Activated naive CD4-positive, alpha-beta T cell treated with anti-CD3 and anti-CD28 coated beads, Interleukin-2, amount 50 U/mL, for 24 hours (primary cell): ENCODE data around the gene ADPGK.
"Not testable (repeated sequence)": the region's sequence is repeated elsewhere in the genome, so short reads cannot be mapped to it uniquely, and the experiment has no call there.

ENCODE experiments used
- H3K27ac Mint-ChIP-seq: one replicate; pipeline ENCODE4 v1.8.0; 2021; ENCODE audit warnings: mild to moderate bottlenecking, mixed read lengths
- H3K27me3 Mint-ChIP-seq: one replicate; pipeline ENCODE4 v1.8.0; 2021; ENCODE audit warnings: mixed read lengths
- H3K36me3 Mint-ChIP-seq: one replicate; pipeline ENCODE4 v1.8.0; 2021; ENCODE audit warnings: mixed read lengths
- H3K4me1 Mint-ChIP-seq: one replicate; pipeline ENCODE4 v1.8.0; 2021; ENCODE audit warnings: mixed read lengths
- H3K4me3 Mint-ChIP-seq: one replicate; pipeline ENCODE4 v1.8.0; 2021; ENCODE audit warnings: mild to moderate bottlenecking, mixed read lengths
- H3K9me3 Mint-ChIP-seq: one replicate; pipeline ENCODE4 v1.8.0; 2021; ENCODE audit warnings: mixed read lengths

Gene ADPGK

GRCh38 chr15:72783640-72784455 is at the start of gene ADPGK:
ADPGK (minus strand) TSS chr15:72783758; CDS start chr15:72783691, 67 bp downstream.
- peak within 1 kb of the TSS; percentile 96 for H3K4me3 Mint-ChIP-seq
- peak within 1 kb of the TSS; percentile 99 for H3K27ac Mint-ChIP-seq
- H3K9me3 Mint-ChIP-seq: no peaks in the 10 kb centered on the region
- peaks cover 48% of the 10 kb centered on the region for H3K4me1 Mint-ChIP-seq
- H3K36me3 Mint-ChIP-seq: peaks cover 15% of the 10 kb centered on the region
- H3K27me3 Mint-ChIP-seq: no peaks in the 10 kb centered on the region

DNA sequence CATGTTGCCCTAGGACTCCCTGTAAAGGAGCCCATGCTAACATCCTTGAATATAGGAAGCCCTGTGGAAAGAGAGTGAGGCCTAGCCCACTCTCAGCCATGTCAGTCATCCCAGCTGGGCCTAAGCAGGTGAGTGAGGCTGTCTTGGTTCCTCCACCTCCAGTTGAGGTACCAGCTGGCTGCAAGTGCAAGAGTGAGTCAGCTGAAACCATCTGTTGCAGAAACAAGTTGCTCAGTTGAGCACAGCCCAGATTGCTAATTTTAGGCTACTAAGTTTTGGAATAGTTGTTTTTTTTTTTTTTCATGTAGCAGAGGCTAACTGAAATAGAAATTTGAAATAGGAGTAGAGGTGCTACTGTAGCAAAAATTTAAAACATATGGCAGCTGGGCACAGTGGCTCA is 43.7 kb upstream of the ADPGK start:
- Mint-ChIP-seq H3K27ac (no peak overlapping the region), H3K27me3 (peaks cover 8% of the 10 kb centered on the region), H3K9me3 (no peaks in the 10 kb centered on the region), H3K4me1 (no peaks in the 10 kb centered on the region), H3K36me3 (no peaks in the 10 kb centered on the region), H3K4me3 (no peak overlapping the region)

DNA sequence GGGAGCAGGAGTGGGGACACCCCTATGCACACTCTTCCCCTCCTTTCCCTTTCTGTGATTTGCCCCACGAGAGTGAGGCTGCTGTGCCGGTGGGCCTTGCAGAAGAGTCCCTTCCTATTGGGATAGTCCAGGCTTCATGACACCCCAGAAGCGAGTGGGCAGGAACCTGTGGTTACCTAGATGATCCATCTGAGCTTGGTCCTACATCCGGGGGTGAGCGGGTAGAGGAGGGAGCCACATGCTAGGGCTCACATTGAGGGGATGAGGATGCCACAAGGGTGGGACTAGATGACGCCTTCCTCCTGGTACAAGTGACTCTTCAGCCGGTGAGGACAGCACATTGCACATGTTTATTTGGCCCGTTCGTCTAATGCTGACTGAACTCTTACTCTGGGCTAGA is 43.1 kb upstream of the ADPGK start:
- H3K4me1 Mint-ChIP-seq: no peaks in the 10 kb centered on the region
- H3K27ac Mint-ChIP-seq: no peak overlapping the region
- peaks cover 6% of the 10 kb centered on the region for H3K27me3 Mint-ChIP-seq
- no peak overlapping the region for H3K4me3 Mint-ChIP-seq
- H3K9me3 Mint-ChIP-seq: no peaks in the 10 kb centered on the region
- H3K36me3 Mint-ChIP-seq: no peaks in the 10 kb centered on the region

GRCh38 chr15:72825829-72826228 is 42.3 kb upstream of the ADPGK start:
- Mint-ChIP-seq H3K4me3 (no peak overlapping the region), H3K9me3 (no peaks in the 10 kb centered on the region), H3K27ac (no peak overlapping the region), H3K36me3 (no peaks in the 10 kb centered on the region), H3K27me3 (peaks cover 2% of the 10 kb centered on the region), H3K4me1 (no peaks in the 10 kb centered on the region)

GRCh38 chr15:72824781-72825180 is 41.2 kb upstream of the ADPGK start:
- H3K27me3 Mint-ChIP-seq: peaks cover 2% of the 10 kb centered on the region
- H3K27ac Mint-ChIP-seq: no peak overlapping the region

DNA sequence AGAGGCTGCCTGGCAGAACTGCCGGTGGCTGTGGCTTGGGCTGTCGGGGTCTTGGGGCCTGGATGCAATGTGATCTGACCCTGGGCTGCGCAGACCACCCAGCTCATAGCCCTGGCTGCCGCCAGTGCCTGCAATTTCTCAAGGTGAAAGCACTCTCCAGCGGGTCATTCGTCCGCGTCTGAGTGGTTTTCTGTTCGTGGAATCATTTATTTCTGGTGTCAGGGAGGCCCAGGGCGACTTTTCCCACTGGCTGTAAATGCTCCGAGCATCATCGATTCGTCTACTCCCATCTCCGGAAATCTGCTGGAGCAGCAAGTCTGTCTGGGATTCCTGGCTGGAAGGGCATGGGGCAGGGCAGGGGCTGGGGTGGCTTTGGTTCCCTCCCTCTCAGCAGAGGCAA is 40.6 kb upstream of the ADPGK start:
- Mint-ChIP-seq H3K4me3 (no peak overlapping the region), H3K27me3 (peaks cover 2% of the 10 kb centered on the region), H3K4me1 (no peaks in the 10 kb centered on the region), H3K36me3 (no peaks in the 10 kb centered on the region), H3K27ac (no peak overlapping the region), H3K9me3 (no peaks in the 10 kb centered on the region)

More at GRCh38 chr15:72824781-72825180, 41.2 kb upstream of the ADPGK start:
- H3K9me3 Mint-ChIP-seq: no peaks in the 10 kb centered on the region
- H3K4me3 Mint-ChIP-seq: no peak overlapping the region
- H3K4me1 Mint-ChIP-seq: no peaks in the 10 kb centered on the region
- no peaks in the 10 kb centered on the region for H3K36me3 Mint-ChIP-seq

GRCh38 chr15:72820278-72820677 is 36.7 kb upstream of the ADPGK start:
- Mint-ChIP-seq H3K27ac (no peak overlapping the region), H3K4me3 (no peak overlapping the region), H3K36me3 (no peaks in the 10 kb centered on the region), H3K27me3 (peaks cover 6% of the 10 kb centered on the region), H3K9me3 (no peaks in the 10 kb centered on the region), H3K4me1 (no peaks in the 10 kb centered on the region)

- peak overlapping the region; percentile 6 for H3K27ac Mint-ChIP-seq
- H3K27me3 Mint-ChIP-seq: peaks cover 6% of the 10 kb centered on the region
- H3K9me3 Mint-ChIP-seq: no peaks in the 10 kb centered on the region
- H3K36me3 Mint-ChIP-seq: no peaks in the 10 kb centered on the region
- H3K4me3 Mint-ChIP-seq: no peak overlapping the region
- H3K4me1 Mint-ChIP-seq: no peaks in the 10 kb centered on the region
These were observed 35.1 kb upstream of the ADPGK start for GRCh38 chr15:72818632-72819031.

DNA sequence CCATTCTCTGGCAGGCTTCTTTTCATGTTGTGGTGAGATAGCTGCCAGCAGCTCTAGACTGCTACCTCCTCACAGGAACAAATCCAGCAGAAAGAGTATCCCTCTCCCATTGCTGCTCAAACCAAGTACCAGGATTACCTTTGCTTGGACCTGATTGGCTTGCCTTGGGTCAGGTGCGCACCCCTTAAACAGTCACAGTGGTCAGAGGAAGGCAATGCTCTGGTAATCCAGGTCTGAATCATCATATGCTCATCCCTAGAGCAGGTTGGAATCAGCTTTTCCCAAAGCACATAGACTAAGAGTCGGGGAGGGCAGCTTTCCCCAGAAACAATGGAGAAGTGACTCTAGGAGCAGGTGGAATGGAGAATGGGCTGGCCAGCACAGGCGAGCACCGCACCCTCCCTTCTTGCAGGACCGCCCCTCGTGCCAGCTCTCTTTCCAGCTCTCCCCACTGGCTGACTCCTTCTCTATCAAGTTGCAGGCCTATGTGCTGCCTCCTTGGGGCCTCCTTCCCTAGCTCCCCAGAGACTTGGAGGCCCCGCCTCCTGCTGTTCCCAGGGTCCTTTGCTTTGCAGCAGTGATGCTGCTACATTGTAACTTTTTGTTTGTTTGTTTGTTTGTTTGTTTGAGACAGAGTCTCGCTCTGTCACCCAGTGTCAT is 29.9 kb upstream of the ADPGK start:
- no peaks in the 10 kb centered on the region for H3K9me3 Mint-ChIP-seq
- no peak overlapping the region for H3K4me3 Mint-ChIP-seq
- no peaks in the 10 kb centered on the region for H3K36me3 Mint-ChIP-seq
- H3K27ac Mint-ChIP-seq: no peak overlapping the region
- H3K27me3 Mint-ChIP-seq: peaks cover 2% of the 10 kb centered on the region
- H3K4me1 Mint-ChIP-seq: peaks cover 6% of the 10 kb centered on the region

DNA sequence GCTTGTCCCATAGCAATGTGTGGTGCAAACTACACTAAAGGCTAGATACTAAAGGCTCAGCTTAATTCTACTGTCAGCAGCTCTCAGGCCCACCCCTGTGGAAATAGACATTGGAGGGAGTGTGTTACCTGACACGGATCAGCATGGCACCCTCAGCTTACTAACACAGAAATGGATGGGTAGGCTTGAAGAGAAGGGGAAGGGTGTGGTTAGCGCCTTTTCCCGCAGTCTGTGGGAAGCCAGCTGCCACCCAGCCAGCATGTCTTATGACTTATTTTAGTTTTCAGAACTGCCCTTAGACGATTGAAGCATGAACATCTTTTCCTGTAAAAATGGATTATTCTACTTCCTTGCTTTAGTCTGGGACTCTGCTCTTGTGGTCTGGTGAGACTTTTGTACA is 25.8 kb upstream of the ADPGK start:
- H3K4me3 Mint-ChIP-seq: no peak overlapping the region
- no peaks in the 10 kb centered on the region for H3K27me3 Mint-ChIP-seq
- peak overlapping the region; percentile 10 for H3K27ac Mint-ChIP-seq
- no peaks in the 10 kb centered on the region for H3K9me3 Mint-ChIP-seq
- H3K36me3 Mint-ChIP-seq: no peaks in the 10 kb centered on the region
- peaks cover 6% of the 10 kb centered on the region for H3K4me1 Mint-ChIP-seq

DNA sequence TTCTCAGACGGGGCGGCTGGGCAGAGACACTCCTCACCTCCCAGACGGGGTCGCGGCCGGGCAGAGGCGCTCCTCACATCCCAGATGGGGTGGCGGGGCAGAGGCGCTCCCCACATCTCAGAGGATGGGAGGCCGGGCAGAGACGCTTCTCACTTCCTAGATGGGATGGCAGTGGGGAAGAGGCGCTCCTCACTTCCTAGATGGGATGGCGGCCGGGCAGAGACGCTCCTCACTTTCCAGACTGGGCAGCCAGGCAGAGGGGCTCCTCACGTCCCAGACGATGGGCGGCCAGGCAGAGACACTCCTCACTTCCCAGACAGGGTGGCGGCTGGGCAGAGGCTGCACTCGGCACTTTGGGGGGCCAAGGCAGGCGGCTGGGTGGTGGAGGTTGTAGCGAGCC is 23.8 kb upstream of the ADPGK start:
- H3K27ac Mint-ChIP-seq, H3K27me3 Mint-ChIP-seq, H3K9me3 Mint-ChIP-seq: not testable (repeated sequence)

DNA sequence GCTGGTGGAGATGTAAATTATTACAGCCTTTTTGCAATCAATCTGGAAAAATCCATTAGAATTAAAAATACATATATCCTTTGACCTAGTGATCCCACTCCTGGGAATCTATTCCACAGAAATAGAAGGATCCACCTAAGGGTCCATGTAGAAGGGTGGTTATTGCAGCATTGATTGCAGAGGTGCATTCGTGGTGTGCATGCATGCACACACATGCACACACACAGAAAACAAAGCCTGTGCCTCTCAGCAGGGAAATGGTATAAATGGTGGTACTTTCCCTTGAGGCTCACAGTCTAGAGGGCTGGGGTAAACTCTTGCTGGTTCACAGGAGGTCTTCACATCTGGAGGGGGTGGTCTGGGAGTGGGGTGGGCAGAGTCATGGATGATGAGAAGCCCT is 19.4 kb upstream of the ADPGK start:
- H3K27ac Mint-ChIP-seq: no peak overlapping the region
- H3K4me3 Mint-ChIP-seq: no peak overlapping the region
- H3K9me3 Mint-ChIP-seq: no peaks in the 10 kb centered on the region
- H3K27me3 Mint-ChIP-seq: peaks cover 13% of the 10 kb centered on the region
- H3K36me3 Mint-ChIP-seq: no peaks in the 10 kb centered on the region
- H3K4me1 Mint-ChIP-seq: no peaks in the 10 kb centered on the region

More for the DNA sequence above, 23.8 kb upstream of the ADPGK start:
- H3K4me1 Mint-ChIP-seq, H3K36me3 Mint-ChIP-seq, H3K4me3 Mint-ChIP-seq: not testable (repeated sequence)

- Mint-ChIP-seq H3K27ac (no peak overlapping the region), H3K27me3 (peaks cover 16% of the 10 kb centered on the region), H3K36me3 (no peaks in the 10 kb centered on the region), H3K4me1 (no peaks in the 10 kb centered on the region), H3K4me3 (no peak overlapping the region), H3K9me3 (no peaks in the 10 kb centered on the region)
These were observed 18.2 kb upstream of the ADPGK start for GRCh38 chr15:72801590-72802325.

GRCh38 chr15:72800833-72801481 is 17.4 kb upstream of the ADPGK start:
- Mint-ChIP-seq H3K36me3 (no peaks in the 10 kb centered on the region), H3K4me1 (peaks cover 6% of the 10 kb centered on the region), H3K9me3 (no peaks in the 10 kb centered on the region), H3K27ac (no peak overlapping the region), H3K27me3 (peaks cover 19% of the 10 kb centered on the region), H3K4me3 (no peak overlapping the region)

DNA sequence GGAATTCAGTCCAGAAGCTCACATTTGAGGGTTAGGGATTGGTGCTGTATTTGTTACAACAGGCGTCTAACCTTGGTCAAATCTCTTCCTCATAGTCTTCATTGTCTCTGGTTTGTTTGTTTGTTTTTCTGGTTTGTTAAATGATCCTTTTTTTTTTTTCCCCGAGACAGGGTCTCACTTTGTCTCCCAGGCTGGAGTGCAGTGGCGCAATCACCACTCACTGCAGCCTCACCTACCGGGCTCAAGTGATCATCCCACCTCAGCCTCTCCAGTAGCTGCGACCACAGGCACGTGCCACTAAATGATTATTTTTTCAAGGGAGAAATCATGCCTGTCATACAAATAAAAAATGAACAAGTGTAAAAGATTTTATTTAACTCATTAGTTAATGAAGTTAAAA is 14.3 kb upstream of the ADPGK start:
- no peaks in the 10 kb centered on the region for H3K9me3 Mint-ChIP-seq
- H3K4me3 Mint-ChIP-seq: peak overlapping the region; percentile 77
- no peaks in the 10 kb centered on the region for H3K36me3 Mint-ChIP-seq
- H3K27ac Mint-ChIP-seq: peak overlapping the region; percentile 65
- peaks cover 6% of the 10 kb centered on the region for H3K4me1 Mint-ChIP-seq
- peaks cover 19% of the 10 kb centered on the region for H3K27me3 Mint-ChIP-seq
